GM18511 (cell line): ENCODE results near the gene GALNT16.

Source experiments
- ATAC-seq: cut with Tn5 transposase; IDR thresholded peaks from one replicate; pipeline ENCODE4 v1.9.1; 2021; ENCODE audit warnings: mild to moderate bottlenecking, moderate library complexity; ENCODE audit not compliant: unreplicated experiment

The GALNT16 gene

GRCh38 chr14:69316449-69317101 is 56.6 kb downstream of the GALNT16 start:
- ATAC-seq: no peak

GRCh38 chr14:69317102-69317755 is 57.3 kb downstream of the GALNT16 start:
- no peak for ATAC-seq

GRCh38 chr14:69317780-69318179 is 57.8 kb downstream of the GALNT16 start:
- no peak for ATAC-seq

- no peak for ATAC-seq
Measured at GRCh38 chr14:69318241-69318640, 58.3 kb downstream of the GALNT16 start.

GRCh38 chr14:69318901-69319475 is 59.0 kb downstream of the GALNT16 start:
- ATAC-seq: no peak

GRCh38 chr14:69319911-69320310 is 60.0 kb downstream of the GALNT16 start:
- no peak for ATAC-seq

- no peak for ATAC-seq
Measured at GRCh38 chr14:69320581-69321365, 60.8 kb downstream of the GALNT16 start.

- ATAC-seq: no peak
Measured at GRCh38 chr14:69321601-69322330, 61.8 kb downstream of the GALNT16 start.

GRCh38 chr14:69323266-69323998 is 63.5 kb downstream of the GALNT16 start:
- no peak for ATAC-seq

- ATAC-seq: no peak
Measured at GRCh38 chr14:69323999-69324282, 64.0 kb downstream of the GALNT16 start.

GRCh38 chr14:69324341-69324931 is 64.5 kb downstream of the GALNT16 start:
- no peak for ATAC-seq

- no peak for ATAC-seq
Measured at GRCh38 chr14:69325086-69325485, 65.1 kb downstream of the GALNT16 start.

- ATAC-seq: no peak
Measured at GRCh38 chr14:69325646-69326265, 65.8 kb downstream of the GALNT16 start.

- ATAC-seq: no peak
Measured at GRCh38 chr14:69326611-69327010, 66.7 kb downstream of the GALNT16 start.

GRCh38 chr14:69327507-69327906 is 67.5 kb downstream of the GALNT16 start:
- no peak for ATAC-seq

GRCh38 chr14:69328317-69328716 is 68.4 kb downstream of the GALNT16 start:
- ATAC-seq: no peak

GRCh38 chr14:69328765-69329164 is 68.8 kb downstream of the GALNT16 start:
- no peak for ATAC-seq

- ATAC-seq: no peak
Measured at GRCh38 chr14:69331206-69331605, 71.2 kb downstream of the GALNT16 start.

GRCh38 chr14:69332782-69333395 is 72.9 kb downstream of the GALNT16 start:
- ATAC-seq: no peak
